OCI-LY1 (cell line): ENCODE measurements around the gene AFDN.

ENCODE experiments used
- H2AFZ ChIP-seq: fragments of 200-600 bp; sonication (generic), shearing (Covaris generic); 2 replicates; pipeline ENCODE4 v1.6.0; 2014; ENCODE audit warnings: antibody characterized with exemption, mild to moderate bottlenecking, low read length
- H3F3A ChIP-seq: fragments of 200-600 bp; sonication (generic), shearing (Covaris generic); 2 replicates; pipeline ENCODE4 v1.6.0; 2014; ENCODE audit warnings: mild to moderate bottlenecking, antibody characterized with exemption, low read length, moderate library complexity; ENCODE audit not compliant: insufficient read depth
- H3K27ac ChIP-seq: fragments of 200-600 bp; sonication (generic); 2 replicates; pipeline ENCODE4 v1.5.1; 2014; ENCODE audit warnings: low read length, mixed run types, mild to moderate bottlenecking, low read depth; ENCODE audit not compliant: poor library complexity, severe bottlenecking
- H3K27me3 ChIP-seq: fragments of 200-600 bp; sonication (generic); 2 replicates; pipeline ENCODE4 v1.6.0; 2014; ENCODE audit warnings: antibody characterized with exemption, mild to moderate bottlenecking, low read length, moderate library complexity; ENCODE audit not compliant: insufficient read depth
- H3K36me3 ChIP-seq: fragments of 200-600 bp; sonication (generic); 2 replicates; pipeline ENCODE4 v1.6.1; 2014; ENCODE audit warnings: mild to moderate bottlenecking, antibody characterized with exemption, low read length, moderate library complexity, mixed read lengths; ENCODE audit not compliant: insufficient read depth
- H3K4me1 ChIP-seq: fragments of 200-600 bp; sonication (generic); 2 replicates; pipeline ENCODE4 v1.5.1; 2014; ENCODE audit warnings: mild to moderate bottlenecking, low read length, moderate library complexity; ENCODE audit not compliant: insufficient read depth, severe bottlenecking
- H3K4me2 ChIP-seq: fragments of 200-600 bp; sonication (generic), shearing (Covaris generic); 2 replicates; pipeline ENCODE4 v1.6.1; 2014; ENCODE audit warnings: low read length
- H3K4me3 ChIP-seq: fragments of 200-600 bp; sonication (generic); 2 replicates; pipeline ENCODE4 v1.5.1; 2014; ENCODE audit warnings: low read length, low read depth, mild to moderate bottlenecking, mixed read lengths; ENCODE audit not compliant: poor library complexity, severe bottlenecking
- H3K79me2 ChIP-seq: fragments of 200-600 bp; shearing (Covaris generic); 2 replicates; pipeline ENCODE4 v1.6.1; 2016; ENCODE audit warnings: mixed run types, low read length, mixed read lengths; ENCODE audit not compliant: insufficient read depth
- H3K9ac ChIP-seq: fragments of 200-600 bp; sonication (generic), shearing (Covaris generic); 2 replicates; pipeline ENCODE4 v1.6.1; 2014; ENCODE audit warnings: mild to moderate bottlenecking, low read length, mixed read lengths
- H3K9me2 ChIP-seq: fragments of 200-600 bp; sonication (generic), shearing (Covaris generic); 2 replicates; pipeline ENCODE4 v1.6.1; 2014; ENCODE audit warnings: low read depth, mild to moderate bottlenecking, low read length, mixed read lengths
- H3K9me3 ChIP-seq: fragments of 200-600 bp; shearing (Covaris generic); 2 replicates; pipeline ENCODE4 v1.6.1; 2014; ENCODE audit warnings: low read length, mixed read lengths
- H4K20me1 ChIP-seq: fragments of 200-600 bp; sonication (generic), shearing (Covaris generic); 2 replicates; pipeline ENCODE4 v1.6.0; 2016; ENCODE audit warnings: mild to moderate bottlenecking, low read length; ENCODE audit not compliant: insufficient read depth
- EZH2 ChIP-seq: fragments of 200-600 bp; sonication (generic), shearing (Covaris generic); IDR thresholded peaks from 2 replicates; pipeline ENCODE4 v1.8.0; 2017; ENCODE audit warnings: borderline replicate concordance, mixed run types, mild to moderate bottlenecking, antibody characterized with exemption, low read length, moderate library complexity, mixed read lengths
- TF ChIP-seq, protein P1 (sequence below): fragments of 200-600 bp; sonication (generic), shearing (Covaris generic); IDR thresholded peaks from 2 replicates; pipeline ENCODE4 v1.5.1; 2017; ENCODE audit warnings: mild to moderate bottlenecking, antibody characterized with exemption, low read length, moderate library complexity, mixed read lengths

AFDN gene

GRCh38 chr6:168007592-168008338 is 181.1 kb downstream of the AFDN start:
- no peaks in the 10 kb centered on the region for H3F3A ChIP-seq
- H3K27ac ChIP-seq: no peak overlapping the region
- H3K9ac ChIP-seq: no peak overlapping the region
- no peaks in the 10 kb centered on the region for H4K20me1 ChIP-seq
- no peaks in the 10 kb centered on the region for H3K4me1 ChIP-seq
- no peak overlapping the region for H3K4me3 ChIP-seq
- H3K9me3 ChIP-seq: peaks cover 4% of the 10 kb centered on the region; the same call in 1 of the 2 replicates
- no peaks in the 10 kb centered on the region for H3K36me3 ChIP-seq
- no peak overlapping the region for H2AFZ ChIP-seq
- TF ChIP-seq, protein P1, sequence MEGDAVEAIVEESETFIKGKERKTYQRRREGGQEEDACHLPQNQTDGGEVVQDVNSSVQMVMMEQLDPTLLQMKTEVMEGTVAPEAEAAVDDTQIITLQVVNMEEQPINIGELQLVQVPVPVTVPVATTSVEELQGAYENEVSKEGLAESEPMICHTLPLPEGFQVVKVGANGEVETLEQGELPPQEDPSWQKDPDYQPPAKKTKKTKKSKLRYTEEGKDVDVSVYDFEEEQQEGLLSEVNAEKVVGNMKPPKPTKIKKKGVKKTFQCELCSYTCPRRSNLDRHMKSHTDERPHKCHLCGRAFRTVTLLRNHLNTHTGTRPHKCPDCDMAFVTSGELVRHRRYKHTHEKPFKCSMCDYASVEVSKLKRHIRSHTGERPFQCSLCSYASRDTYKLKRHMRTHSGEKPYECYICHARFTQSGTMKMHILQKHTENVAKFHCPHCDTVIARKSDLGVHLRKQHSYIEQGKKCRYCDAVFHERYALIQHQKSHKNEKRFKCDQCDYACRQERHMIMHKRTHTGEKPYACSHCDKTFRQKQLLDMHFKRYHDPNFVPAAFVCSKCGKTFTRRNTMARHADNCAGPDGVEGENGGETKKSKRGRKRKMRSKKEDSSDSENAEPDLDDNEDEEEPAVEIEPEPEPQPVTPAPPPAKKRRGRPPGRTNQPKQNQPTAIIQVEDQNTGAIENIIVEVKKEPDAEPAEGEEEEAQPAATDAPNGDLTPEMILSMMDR: no peak
- TF ChIP-seq EZH2: no peak
- no peaks in the 10 kb centered on the region for H3K79me2 ChIP-seq
- no peaks in the 10 kb centered on the region for H3K9me2 ChIP-seq
- H3K4me2 ChIP-seq: no peak overlapping the region
- H3K27me3 ChIP-seq: no peaks in the 10 kb centered on the region

DNA sequence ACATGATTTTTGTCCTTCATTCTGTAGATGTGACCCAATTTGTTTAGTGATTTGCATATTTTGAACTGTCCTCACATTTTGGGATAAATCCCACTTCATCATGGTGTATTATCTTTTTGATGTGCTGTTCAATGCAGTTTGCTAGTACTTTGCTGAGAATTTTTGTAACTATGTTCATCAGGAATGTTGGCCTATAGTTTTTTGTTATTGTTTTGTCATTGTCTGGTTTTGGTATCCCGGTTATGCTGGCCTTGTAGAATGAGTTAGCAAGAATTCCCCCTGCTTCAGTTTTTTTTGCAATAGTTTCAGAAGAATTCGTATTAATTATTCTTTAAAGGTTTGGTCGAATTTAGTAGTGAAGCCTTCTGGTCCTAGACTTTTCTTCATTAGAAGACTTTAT is 182.6 kb downstream of the AFDN start:
- H4K20me1 ChIP-seq: no peaks in the 10 kb centered on the region
- no peaks in the 10 kb centered on the region for H3K4me1 ChIP-seq
- H3K36me3 ChIP-seq: no peaks in the 10 kb centered on the region
- no peaks in the 10 kb centered on the region for H3K27me3 ChIP-seq
- H3K4me3 ChIP-seq: no peak overlapping the region
- H2AFZ ChIP-seq: no peak overlapping the region
- H3K9ac ChIP-seq: no peak overlapping the region
- no peaks in the 10 kb centered on the region for H3K9me2 ChIP-seq
- H3K4me2 ChIP-seq: no peak overlapping the region
- no peak for TF ChIP-seq EZH2
- TF ChIP-seq, protein P1: no peak
- H3K27ac ChIP-seq: no peak overlapping the region
- no peaks in the 10 kb centered on the region for H3K79me2 ChIP-seq
- H3K9me3 ChIP-seq: peaks cover 4% of the 10 kb centered on the region; the same call in 1 of the 2 replicates
- H3F3A ChIP-seq: no peaks in the 10 kb centered on the region

GRCh38 chr6:168011291-168011690 is 184.6 kb downstream of the AFDN start:
- Histone ChIP-seq H2AFZ (no peak overlapping the region), H3K27me3 (no peaks in the 10 kb centered on the region), H3K4me3 (no peak overlapping the region), H3K9me3 (peaks cover 4% of the 10 kb centered on the region; the same call in 1 of the 2 replicates), H3K4me1 (no peaks in the 10 kb centered on the region), H3F3A (no peaks in the 10 kb centered on the region), H4K20me1 (no peaks in the 10 kb centered on the region), H3K27ac (no peak overlapping the region), H3K79me2 (no peaks in the 10 kb centered on the region), H3K4me2 (no peak overlapping the region), H3K9ac (no peak overlapping the region), H3K36me3 (no peaks in the 10 kb centered on the region), H3K9me2 (no peaks in the 10 kb centered on the region)
- TF ChIP-seq EZH2: no peak
- TF ChIP-seq, protein P1: no peak
